ENCODE results near the gene SECTM1. TPM values are rescaled to one million over a fixed set of nuclear protein-coding genes. Genes with fewer than 3 reads are reported as not detected.

Gene SECTM1
- total and polyA plus RNA-seq, 2 experiments from 2014 or later, result 1.4 TPM

DNA sequence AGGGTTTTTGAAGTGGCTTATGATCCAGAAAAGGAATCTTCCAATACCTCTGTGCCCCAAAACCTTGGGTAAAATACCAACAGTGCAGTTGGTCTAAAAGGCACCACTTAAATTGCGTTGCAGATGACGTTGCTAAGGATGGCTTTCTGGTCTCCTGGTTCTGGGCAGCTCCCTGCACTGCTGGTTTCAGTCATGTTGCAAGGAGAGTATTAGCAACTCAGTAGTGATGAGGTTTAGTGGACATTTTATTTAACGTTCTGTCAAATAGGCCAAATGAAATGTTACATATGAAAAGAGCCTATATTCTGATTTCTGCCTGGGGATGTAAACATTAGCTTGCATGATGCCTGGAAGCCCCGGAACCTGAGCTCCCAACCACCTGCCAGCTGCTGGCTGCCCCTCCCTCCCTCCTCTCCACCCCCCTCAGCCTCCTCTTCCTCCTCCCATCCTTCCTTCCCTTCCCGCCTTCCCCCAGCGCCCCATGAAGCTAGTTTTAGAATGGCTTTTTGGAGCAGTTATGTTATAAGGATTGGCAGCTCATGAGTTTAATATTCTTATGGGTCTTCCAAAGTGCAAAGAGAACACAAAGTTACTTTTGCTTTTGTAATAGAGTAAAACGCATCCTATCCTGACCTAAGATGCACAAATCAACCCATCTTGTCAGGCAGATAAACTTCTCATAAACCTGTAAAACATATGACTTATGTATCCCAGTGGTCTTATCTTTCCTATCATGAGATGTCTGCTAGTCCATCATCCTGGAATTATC lies 36.9 kb downstream of the SECTM1 start:
- TF ChIP-seq EZH2phosphoT487 (IDR thresholded peaks at IDR 0.05; ENCODE audit: insufficient read depth, low read depth) (no peak), EZH2 (IDR thresholded peaks at IDR 0.05; ENCODE audit: insufficient read depth, poor library complexity, severe bottlenecking) (no peak)
- Histone ChIP-seq H3K4me1 (ENCODE audit: insufficient read depth) (peaks cover 17% of the 10 kb centered on the region), H3K9me3 (ENCODE audit: low read depth) (no peaks in the 10 kb centered on the region), H4K20me1 (ENCODE audit: insufficient read depth) (no peaks in the 10 kb centered on the region), H3K79me2 (ENCODE audit: insufficient read depth) (no peaks in the 10 kb centered on the region), H3K4me3 (no peak overlapping the region; the same call in 1 of the 2 replicates), H3K27me3 (replicated peaks; ENCODE audit: insufficient read depth) (no peaks in the 10 kb centered on the region), H3K9ac (peak overlapping the region; percentile 86; the same call in 1 of the 2 replicates), H3K36me3 (ENCODE audit: low read depth) (no peaks in the 10 kb centered on the region), H3K9me2 (ENCODE audit: insufficient read depth) (no peaks in the 10 kb centered on the region), H3F3A (ENCODE audit: insufficient read depth) (peaks cover 33% of the 10 kb centered on the region), H3K27ac (peak overlapping the region; percentile 84), H2AFZ (peak overlapping the region; percentile 72; the same call in 1 of the 2 replicates), H3K4me2 (ENCODE audit: unreplicated experiment) (peak overlapping the region; percentile 84)
- 74 to 77% methylated on average over 6 to 7 of the region's 7 CpGs for WGBS, 2 experiments (ENCODE audit: low coverage in 1 of 2, low lambda C conversion rate in 2 of 2, missing lambda C conversion rate in 2 of 2)
- DNase-seq, result no peak
- in situ Hi-C loops (cut with MboI), result no loop called here

GRCh38 chr17:82295472-82295814 lies 38.1 kb downstream of the SECTM1 start:
- Histone ChIP-seq H3K9me3 (ENCODE audit: low read depth) (no peaks in the 10 kb centered on the region), H3K36me3 (ENCODE audit: low read depth) (no peaks in the 10 kb centered on the region), H3K27me3 (replicated peaks; ENCODE audit: insufficient read depth) (no peaks in the 10 kb centered on the region), H3K27ac (no peak overlapping the region), H2AFZ (no peak overlapping the region), H3K9me2 (ENCODE audit: insufficient read depth) (no peaks in the 10 kb centered on the region), H4K20me1 (ENCODE audit: insufficient read depth) (no peaks in the 10 kb centered on the region), H3K9ac (no peak overlapping the region), H3F3A (ENCODE audit: insufficient read depth) (peaks cover 33% of the 10 kb centered on the region), H3K79me2 (ENCODE audit: insufficient read depth) (no peaks in the 10 kb centered on the region), H3K4me3 (no peak overlapping the region), H3K4me2 (ENCODE audit: unreplicated experiment) (no peak overlapping the region), H3K4me1 (ENCODE audit: insufficient read depth) (peaks cover 17% of the 10 kb centered on the region)
- 44 to 58% methylated on average over 4 of the region's 4 CpGs for WGBS, 2 experiments (ENCODE audit: low coverage in 1 of 2, low lambda C conversion rate in 2 of 2, missing lambda C conversion rate in 2 of 2)
- TF ChIP-seq EZH2 (IDR thresholded peaks at IDR 0.05; ENCODE audit: insufficient read depth, poor library complexity, severe bottlenecking) (no peak), EZH2phosphoT487 (IDR thresholded peaks at IDR 0.05; ENCODE audit: insufficient read depth, low read depth) (no peak)
- in situ Hi-C loops (cut with MboI), result no loop called here
- DNase-seq, result no peak

GRCh38 chr17:82294064-82294773 lies 39.3 kb downstream of the SECTM1 start:
- peak overlapping the region; percentile 68 for H3K9ac ChIP-seq
- in situ Hi-C loops (cut with MboI), result no loop called here
- WGBS, 2 experiments (ENCODE audit: low coverage in 1 of 2, low lambda C conversion rate in 2 of 2, missing lambda C conversion rate in 2 of 2), result 87 to 88% methylated on average over 15 of the region's 15 CpGs

GRCh38 chr17:82292251-82293154 lies 41.1 kb downstream of the SECTM1 start:
- H3K36me3 ChIP-seq (ENCODE audit: low read depth), result no peaks in the 10 kb centered on the region
- in situ Hi-C loops (cut with MboI), result no loop called here
- peak overlapping the region; percentile 84 for H3K27ac ChIP-seq
- H3K9me2 ChIP-seq (ENCODE audit: insufficient read depth), result no peaks in the 10 kb centered on the region
- H3K4me2 ChIP-seq (ENCODE audit: unreplicated experiment), result peak overlapping the region; percentile 76
- TF ChIP-seq EZH2 (IDR thresholded peaks at IDR 0.05; ENCODE audit: insufficient read depth, poor library complexity, severe bottlenecking) (no peak), EZH2phosphoT487 (IDR thresholded peaks at IDR 0.05; ENCODE audit: insufficient read depth, low read depth) (no peak)
- no peaks in the 10 kb centered on the region for H3K27me3 ChIP-seq (replicated peaks; ENCODE audit: insufficient read depth)
- H3K4me1 ChIP-seq (ENCODE audit: insufficient read depth), result peaks cover 9% of the 10 kb centered on the region
- peak overlapping the region; percentile 89 for H3K9ac ChIP-seq
- no peaks in the 10 kb centered on the region for H3K9me3 ChIP-seq (ENCODE audit: low read depth)
- peak overlapping the region; percentile 78 for H3K4me3 ChIP-seq
- H4K20me1 ChIP-seq (ENCODE audit: insufficient read depth), result no peaks in the 10 kb centered on the region
- H3K79me2 ChIP-seq (ENCODE audit: insufficient read depth), result no peaks in the 10 kb centered on the region
- WGBS, 2 experiments (ENCODE audit: low coverage in 1 of 2, low lambda C conversion rate in 2 of 2, missing lambda C conversion rate in 2 of 2), result 5 to 6% methylated on average over 85 to 86 of the region's 86 CpGs
- peak; percentile 99 for DNase-seq
- H2AFZ ChIP-seq, result peak overlapping the region; percentile 77
- H3F3A ChIP-seq (ENCODE audit: insufficient read depth), result peaks cover 30% of the 10 kb centered on the region

More at GRCh38 chr17:82294064-82294773, 39.3 kb downstream of the SECTM1 start:
- TF ChIP-seq EZH2 (IDR thresholded peaks at IDR 0.05; ENCODE audit: insufficient read depth, poor library complexity, severe bottlenecking), result no peak
- no peak for TF ChIP-seq EZH2phosphoT487 (IDR thresholded peaks at IDR 0.05; ENCODE audit: insufficient read depth, low read depth)
- no peaks in the 10 kb centered on the region for H3K79me2 ChIP-seq (ENCODE audit: insufficient read depth)
- no peak overlapping the region for H2AFZ ChIP-seq
- H3K4me2 ChIP-seq (ENCODE audit: unreplicated experiment), result peak overlapping the region; percentile 67
- H4K20me1 ChIP-seq (ENCODE audit: insufficient read depth), result no peaks in the 10 kb centered on the region
- H3F3A ChIP-seq (ENCODE audit: insufficient read depth), result peaks cover 33% of the 10 kb centered on the region
- H3K27ac ChIP-seq, result peak overlapping the region; percentile 27; the same call in 1 of the 2 replicates
- peaks cover 17% of the 10 kb centered on the region for H3K4me1 ChIP-seq (ENCODE audit: insufficient read depth)
- peak overlapping the region; percentile 57 for H3K4me3 ChIP-seq
- no peaks in the 10 kb centered on the region for H3K9me3 ChIP-seq (ENCODE audit: low read depth)
- no peak for DNase-seq
- H3K27me3 ChIP-seq (replicated peaks; ENCODE audit: insufficient read depth), result no peaks in the 10 kb centered on the region
- H3K36me3 ChIP-seq (ENCODE audit: low read depth), result no peaks in the 10 kb centered on the region
- H3K9me2 ChIP-seq (ENCODE audit: insufficient read depth), result no peaks in the 10 kb centered on the region

Measured in GM23248 (cell line).